Measurements from ENCODE around the gene CLIC4.

- TF ChIP-seq POLR2A (IDR thresholded peaks at IDR 0.05) (no peak), CTCF (IDR thresholded peaks at IDR 0.05 in 4 of 5, conservative IDR thresholded peaks at IDR 0.05 in 1 of 5) (no peak)
These were observed 108.4 kb downstream of the CLIC4 start for GRCh38 chr1:24853649-24854048.
